OCI-LY7 (cell line): Measurements from ENCODE around the gene PLXNB2. TPM values are rescaled to one million over a fixed set of nuclear protein-coding genes. Genes with fewer than 3 reads are reported as not detected.
A peak's percentile ranks its signal among the peaks of the same experiment; 100 is the strongest.

ENCODE experiments used
- BruUV-seq: library from RNA; stranded (reverse); fragments of 400-500 nt; replicated peaks from 2 replicates; lab custom pipeline; 2021; lab: Mats Ljungman, UMichigan
- CTCF ChIA-PET: fragments of 300-600 bp; sonication (Branson Sonifier 250); formaldehyde crosslinking; loops from one replicate; lab custom pipeline; 2022; ENCODE audit warnings: antibody characterized with exemption; ENCODE audit not compliant: unreplicated experiment; lab: Charles Lee
- POLR2A ChIA-PET: fragments of 300-600 bp; sonication (Branson Sonifier 250); formaldehyde crosslinking; loops from one replicate; lab custom pipeline; 2022; ENCODE audit warnings: antibody characterized with exemption; lab: Charles Lee
- DNase-seq: peaks from one replicate; pipeline ENCODE4 v3.0.0-alpha.2; 2015; ENCODE audit warnings: low spot score
- H2AFZ ChIP-seq: fragments of 200-600 bp; sonication (generic), shearing (Covaris generic); 2 replicates; pipeline ENCODE4 v1.6.1; 2014; ENCODE audit warnings: mild to moderate bottlenecking, antibody characterized with exemption, low read length, moderate library complexity
- H3K27ac ChIP-seq: fragments of 200-600 bp; sonication (generic); 2 replicates; pipeline ENCODE4 v1.5.1; 2014; ENCODE audit warnings: mixed run types, low read depth, mild to moderate bottlenecking, moderate library complexity, low read length, inconsistent platforms; ENCODE audit not compliant: poor library complexity, severe bottlenecking
- H3K36me3 ChIP-seq: fragments of 200-600 bp; sonication (generic); 2 replicates; pipeline ENCODE4 v1.6.1; 2014; ENCODE audit warnings: mild to moderate bottlenecking, antibody characterized with exemption, low read length, moderate library complexity, mixed read lengths; ENCODE audit not compliant: insufficient read depth
- H3K4me1 ChIP-seq: fragments of 200-600 bp; sonication (generic); 2 replicates; pipeline ENCODE4 v1.5.1; 2014; ENCODE audit warnings: mild to moderate bottlenecking, low read length; ENCODE audit not compliant: insufficient read depth, poor library complexity, severe bottlenecking
- H3K4me2 ChIP-seq: fragments of 200-600 bp; sonication (generic); 2 replicates; pipeline ENCODE4 v1.6.1; 2014; ENCODE audit warnings: mild to moderate bottlenecking, low read length
- H3K4me3 ChIP-seq: fragments of 200-600 bp; sonication (generic); 2 replicates; pipeline ENCODE4 v1.5.1; 2014; ENCODE audit warnings: mild to moderate bottlenecking, low read depth, low read length; ENCODE audit not compliant: poor library complexity, severe bottlenecking
- H3K79me2 ChIP-seq: fragments of 200-600 bp; sonication (generic); 2 replicates; pipeline ENCODE4 v1.6.1; 2016; ENCODE audit warnings: low read depth, mild to moderate bottlenecking, low read length, moderate library complexity, mixed read lengths; ENCODE audit not compliant: insufficient read depth
- H3K9me2 ChIP-seq: fragments of 200-600 bp; sonication (generic); 2 replicates; pipeline ENCODE4 v1.6.1; 2016; ENCODE audit warnings: mild to moderate bottlenecking, low read length, mixed read lengths; ENCODE audit not compliant: insufficient read depth
- H3K9me3 ChIP-seq: fragments of 200-600 bp; sonication (generic); 2 replicates; pipeline ENCODE4 v1.6.1; 2014; ENCODE audit warnings: mild to moderate bottlenecking, mixed run types, low read length, mixed read lengths
- H4K20me1 ChIP-seq: fragments of 200-600 bp; sonication (generic); 2 replicates; pipeline ENCODE4 v1.6.1; 2014; ENCODE audit warnings: mild to moderate bottlenecking, antibody characterized with exemption, low read length, moderate library complexity, mixed read lengths; ENCODE audit not compliant: insufficient read depth
- EZH2phosphoT487 ChIP-seq: fragments of 200-600 bp; sonication (generic); IDR thresholded peaks from 2 replicates; pipeline ENCODE4 v1.6.1; 2018; ENCODE audit warnings: low read depth, borderline replicate concordance, mild to moderate bottlenecking, mixed run types, antibody characterized with exemption, low read length, moderate library complexity, mixed read lengths
- intact Hi-C: fragments of 100-400 bp; cut with micrococcal nuclease; formaldehyde crosslinking; loops from one replicate; pipeline ENCODE4 v1.10.0; 2022; ENCODE audit not compliant: unreplicated experiment
- total RNA-seq, 2 experiments: library from RNA; depleted of rRNA in 1 of 2; stranded (reverse); fragments of >200 nt in 1 of 2; shearing (Covaris generic) in 1 of 2; gene quantifications; 2 replicates each; pipeline ENCODE4 v1.2.3, GENCODE V29; 2014 to 2022
- TF ChIP-seq, protein P1 (sequence below): fragments of 200-600 bp; sonication (generic); conservative IDR thresholded peaks from 2 replicates; pipeline ENCODE4 v1.5.1; 2014; ENCODE audit warnings: mild to moderate bottlenecking, antibody characterized with exemption, low read length, moderate library complexity, mixed read lengths

Gene PLXNB2
- total RNA-seq, 2 experiments from 2014 or later = 10.7 to 39.2 TPM

DNA sequence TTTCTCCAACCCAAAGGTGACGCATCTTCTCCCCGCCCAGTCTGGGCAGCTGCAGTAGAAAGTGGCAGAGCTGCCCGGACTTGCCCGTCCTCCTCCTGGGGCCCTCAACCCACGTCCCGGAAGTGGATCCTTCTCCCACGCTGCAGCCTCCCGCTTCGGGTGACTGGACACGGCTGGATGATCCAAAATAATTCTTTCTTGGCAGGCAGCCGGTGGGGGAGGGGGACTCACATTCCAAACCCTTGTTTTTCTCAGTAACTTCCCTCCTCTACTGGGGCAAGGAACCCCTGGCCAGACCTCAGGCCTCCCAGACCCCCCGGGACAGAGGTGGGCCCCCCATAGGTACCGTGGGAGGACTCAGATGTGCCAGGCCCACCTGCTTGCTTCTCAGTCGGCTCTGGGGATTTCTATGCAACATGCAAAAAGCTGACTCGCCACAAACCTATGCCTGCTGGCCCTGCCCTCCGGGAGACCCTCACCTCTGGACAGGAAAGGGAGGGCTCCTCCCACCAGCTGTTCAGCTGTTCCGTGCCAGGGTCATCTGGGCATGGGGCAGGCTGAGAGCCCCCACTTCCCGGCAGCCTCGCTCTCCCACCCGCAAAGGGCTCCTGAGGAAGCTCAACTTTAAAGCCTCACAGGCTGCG lies 1.4 kb downstream of the PLXNB2 start:
- ChIA-PET CTCF (no interaction called here), POLR2A (interaction anchor here (1.5 kb wide), 1 partner anchor 28 kb away, joined by 3 read pairs; no protein-coding TSS in a partner anchor)
- DNase-seq = no peak
- Histone ChIP-seq H3K9me3 (no peaks in the 10 kb centered on the region), H3K27ac (no peak overlapping the region), H3K9me2 (no peaks in the 10 kb centered on the region), H3K36me3 (no peaks in the 10 kb centered on the region), H4K20me1 (no peaks in the 10 kb centered on the region), H3K4me1 (peaks cover 83% of the 10 kb centered on the region), H3K4me2 (peak overlapping the region; percentile 49), H2AFZ (no peak overlapping the region), H3K79me2 (no peaks in the 10 kb centered on the region), H3K4me3 (no peak overlapping the region)
- TF ChIP-seq EZH2phosphoT487 = no peak
- TF ChIP-seq, protein P1, sequence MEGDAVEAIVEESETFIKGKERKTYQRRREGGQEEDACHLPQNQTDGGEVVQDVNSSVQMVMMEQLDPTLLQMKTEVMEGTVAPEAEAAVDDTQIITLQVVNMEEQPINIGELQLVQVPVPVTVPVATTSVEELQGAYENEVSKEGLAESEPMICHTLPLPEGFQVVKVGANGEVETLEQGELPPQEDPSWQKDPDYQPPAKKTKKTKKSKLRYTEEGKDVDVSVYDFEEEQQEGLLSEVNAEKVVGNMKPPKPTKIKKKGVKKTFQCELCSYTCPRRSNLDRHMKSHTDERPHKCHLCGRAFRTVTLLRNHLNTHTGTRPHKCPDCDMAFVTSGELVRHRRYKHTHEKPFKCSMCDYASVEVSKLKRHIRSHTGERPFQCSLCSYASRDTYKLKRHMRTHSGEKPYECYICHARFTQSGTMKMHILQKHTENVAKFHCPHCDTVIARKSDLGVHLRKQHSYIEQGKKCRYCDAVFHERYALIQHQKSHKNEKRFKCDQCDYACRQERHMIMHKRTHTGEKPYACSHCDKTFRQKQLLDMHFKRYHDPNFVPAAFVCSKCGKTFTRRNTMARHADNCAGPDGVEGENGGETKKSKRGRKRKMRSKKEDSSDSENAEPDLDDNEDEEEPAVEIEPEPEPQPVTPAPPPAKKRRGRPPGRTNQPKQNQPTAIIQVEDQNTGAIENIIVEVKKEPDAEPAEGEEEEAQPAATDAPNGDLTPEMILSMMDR = no peak
- intact Hi-C loops = no loop called here
- no TSS peak for BruUV-seq

GRCh38 chr22:50305393-50305922 lies 2.0 kb downstream of the PLXNB2 start:
- Histone ChIP-seq H4K20me1 (no peaks in the 10 kb centered on the region), H3K36me3 (no peaks in the 10 kb centered on the region), H3K4me3 (no peak overlapping the region), H3K9me3 (no peaks in the 10 kb centered on the region), H3K27ac (no peak overlapping the region), H2AFZ (no peak overlapping the region), H3K79me2 (no peaks in the 10 kb centered on the region), H3K4me2 (peak overlapping the region; percentile 49), H3K4me1 (peaks cover 89% of the 10 kb centered on the region), H3K9me2 (no peaks in the 10 kb centered on the region)
- DNase-seq = no peak
- intact Hi-C loops = no loop called here
- POLR2A ChIA-PET = interaction anchor here (0.6 to 1.5 kb wide), 2 partner anchors 29 to 205 kb away, joined by 3 read pairs; no protein-coding TSS in a partner anchor
- BruUV-seq = no TSS peak
- TF ChIP-seq, protein P1 = no peak
- no peak for TF ChIP-seq EZH2phosphoT487
- CTCF ChIA-PET = no interaction called here
